Panc1 (cell line): ENCODE results near the gene TMEM252. TPM values are rescaled to one million over a fixed set of nuclear protein-coding genes. Genes with fewer than 3 reads are reported as not detected.

Source experiments
- ATAC-seq: fragments of 200-7000 bp; cut with Tn5 transposase; 2 replicates; pipeline ENCODE4 v1.9.1; 2020; ENCODE audit warnings: mild to moderate bottlenecking, moderate library complexity
- BruUV-seq: library from RNA; stranded (reverse); fragments of 400-500 nt; replicated peaks from 2 replicates; lab custom pipeline; 2021; lab: Mats Ljungman, UMichigan
- CTCF ChIA-PET: fragments of 300-600 bp; sonication (Branson Sonifier 250); formaldehyde crosslinking; loops from one replicate; lab custom pipeline; 2022; ENCODE audit warnings: antibody characterized with exemption; lab: Charles Lee
- POLR2A ChIA-PET: fragments of 300-600 bp; sonication (Branson Sonifier 250); formaldehyde crosslinking; loops from one replicate; lab custom pipeline; 2022; ENCODE audit warnings: antibody characterized with exemption; lab: Charles Lee
- DNase-seq: peaks from one replicate; pipeline ENCODE4 v3.0.0-alpha.2; 2010; ENCODE audit warnings: low read depth, low spot score
- H3K27ac ChIP-seq: 2 replicates; pipeline ENCODE4 v1.5.1; 2011; ENCODE audit warnings: mild to moderate bottlenecking, low read length, inconsistent platforms
- H3K27me3 ChIP-seq: fragments of 200-500 bp; sonication (Bioruptor generic); 2 replicates; pipeline ENCODE4 v1.6.0; 2014; ENCODE audit warnings: low read length, inconsistent platforms; ENCODE audit not compliant: control insufficient read depth, insufficient read depth
- H3K36me3 ChIP-seq: fragments of 200-500 bp; sonication (Bioruptor generic); 2 replicates; pipeline ENCODE4 v1.5.1; 2014; ENCODE audit warnings: inconsistent platforms, mild to moderate bottlenecking, low read length, moderate library complexity; ENCODE audit not compliant: control insufficient read depth, insufficient read depth
- H3K4me1 ChIP-seq: 2 replicates; pipeline ENCODE4 v1.5.1; 2011; ENCODE audit warnings: inconsistent platforms, mild to moderate bottlenecking, low read length, moderate library complexity; ENCODE audit not compliant: control insufficient read depth, insufficient read depth
- H3K4me3 ChIP-seq, 2 experiments: 2 replicates each; pipeline ENCODE4 v1.5.1; 2011 to 2012; ENCODE audit warnings: low read depth in 2 of 2, low read length in 2 of 2, mild to moderate bottlenecking in 2 of 2, inconsistent platforms in 1 of 2, moderate library complexity in 1 of 2
- H3K9me3 ChIP-seq: fragments of 200-500 bp; sonication (Bioruptor generic); 2 replicates; pipeline ENCODE4 v1.5.1; 2014; ENCODE audit warnings: low read depth, mild to moderate bottlenecking, inconsistent platforms, low read length, moderate library complexity; ENCODE audit not compliant: control insufficient read depth, insufficient read depth
- POLR2AphosphoS5 ChIP-seq: IDR thresholded peaks from 2 replicates; pipeline ENCODE4 v1.6.1; 2012; ENCODE audit warnings: mild to moderate bottlenecking, low read depth, low read length, moderate library complexity
- SIN3A ChIP-seq: IDR thresholded peaks from 2 replicates; pipeline ENCODE4 v1.6.1; 2012; ENCODE audit warnings: low read depth, mild to moderate bottlenecking, low read length, moderate library complexity, borderline replicate concordance; ENCODE audit not compliant: insufficient read depth
- TCF7L2 ChIP-seq: IDR thresholded peaks from 2 replicates; pipeline ENCODE4 v1.6.1; 2011; ENCODE audit warnings: mild to moderate bottlenecking, low read depth, low read length, inconsistent platforms
- in situ Hi-C: cut with HindIII; loops from 2 replicates; pipeline ENCODE4 v1.10.0; 2016; ENCODE audit warnings: low sequenced_read_pairs, low pct_unique_long_range_greater_than_20kb
- intact Hi-C: fragments of 100-400 bp; cut with micrococcal nuclease; formaldehyde crosslinking; loops from one replicate; pipeline ENCODE4 v1.10.0; 2022; ENCODE audit not compliant: unreplicated experiment
- total RNA-seq: library from RNA; stranded (reverse); gene quantifications from one replicate; pipeline ENCODE4 v1.2.1, GENCODE V29; 2021; ENCODE audit not compliant: unreplicated experiment
- TF ChIP-seq, protein P1 (sequence below): fragments of 450-650 bp; IDR thresholded peaks from 2 replicates; pipeline ENCODE4 v1.5.1; 2017; ENCODE audit warnings: mild to moderate bottlenecking
- TF ChIP-seq, protein P2 (sequence below), 2 experiments: IDR thresholded peaks; 2 replicates each; pipeline ENCODE4 v1.6.1; 2011 to 2012; ENCODE audit warnings: low read depth in 2 of 2, control low read depth in 1 of 2, low read length in 1 of 2, mild to moderate bottlenecking in 1 of 2, moderate library complexity in 1 of 2; ENCODE audit not compliant: insufficient read depth in 1 of 2

TMEM252 gene
- total RNA-seq, 1 experiment from 2014 or later: not detected

DNA sequence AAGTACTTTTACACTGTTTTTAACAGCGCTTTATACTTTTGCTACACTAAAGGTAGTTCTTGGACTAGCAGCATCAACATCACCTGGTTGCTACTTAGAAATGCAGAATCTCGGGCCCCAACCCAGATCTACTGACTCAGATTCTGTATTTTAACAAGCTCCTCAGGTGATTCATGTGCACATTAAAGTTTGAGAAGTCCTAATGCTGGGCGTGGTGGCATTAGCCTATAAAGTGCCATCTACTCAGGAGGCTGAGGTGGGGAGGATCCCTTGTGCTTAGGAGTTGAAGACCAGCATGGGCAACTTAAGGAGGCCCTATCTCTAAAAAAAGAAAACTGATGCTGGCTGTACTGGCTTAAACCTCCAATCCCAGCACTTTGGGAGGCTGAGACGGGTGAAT lies 26.7 kb downstream of the TMEM252 start:
- Histone ChIP-seq H3K4me1 (no peaks in the 10 kb centered on the region), H3K27ac (no peak overlapping the region), H3K9me3 (no peaks in the 10 kb centered on the region), H3K27me3 (no peaks in the 10 kb centered on the region), H3K36me3 (no peaks in the 10 kb centered on the region), H3K4me3 (no peak overlapping the region)
- POLR2A ChIA-PET: no interaction called here
- BruUV-seq: no TSS peak
- ATAC-seq: no peak
- CTCF ChIA-PET: no interaction called here
- intact Hi-C loops (no loop called here), in situ Hi-C loops (no loop called here)
- TF ChIP-seq, protein P1, sequence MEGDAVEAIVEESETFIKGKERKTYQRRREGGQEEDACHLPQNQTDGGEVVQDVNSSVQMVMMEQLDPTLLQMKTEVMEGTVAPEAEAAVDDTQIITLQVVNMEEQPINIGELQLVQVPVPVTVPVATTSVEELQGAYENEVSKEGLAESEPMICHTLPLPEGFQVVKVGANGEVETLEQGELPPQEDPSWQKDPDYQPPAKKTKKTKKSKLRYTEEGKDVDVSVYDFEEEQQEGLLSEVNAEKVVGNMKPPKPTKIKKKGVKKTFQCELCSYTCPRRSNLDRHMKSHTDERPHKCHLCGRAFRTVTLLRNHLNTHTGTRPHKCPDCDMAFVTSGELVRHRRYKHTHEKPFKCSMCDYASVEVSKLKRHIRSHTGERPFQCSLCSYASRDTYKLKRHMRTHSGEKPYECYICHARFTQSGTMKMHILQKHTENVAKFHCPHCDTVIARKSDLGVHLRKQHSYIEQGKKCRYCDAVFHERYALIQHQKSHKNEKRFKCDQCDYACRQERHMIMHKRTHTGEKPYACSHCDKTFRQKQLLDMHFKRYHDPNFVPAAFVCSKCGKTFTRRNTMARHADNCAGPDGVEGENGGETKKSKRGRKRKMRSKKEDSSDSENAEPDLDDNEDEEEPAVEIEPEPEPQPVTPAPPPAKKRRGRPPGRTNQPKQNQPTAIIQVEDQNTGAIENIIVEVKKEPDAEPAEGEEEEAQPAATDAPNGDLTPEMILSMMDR: no peak
- no peak for DNase-seq

DNA sequence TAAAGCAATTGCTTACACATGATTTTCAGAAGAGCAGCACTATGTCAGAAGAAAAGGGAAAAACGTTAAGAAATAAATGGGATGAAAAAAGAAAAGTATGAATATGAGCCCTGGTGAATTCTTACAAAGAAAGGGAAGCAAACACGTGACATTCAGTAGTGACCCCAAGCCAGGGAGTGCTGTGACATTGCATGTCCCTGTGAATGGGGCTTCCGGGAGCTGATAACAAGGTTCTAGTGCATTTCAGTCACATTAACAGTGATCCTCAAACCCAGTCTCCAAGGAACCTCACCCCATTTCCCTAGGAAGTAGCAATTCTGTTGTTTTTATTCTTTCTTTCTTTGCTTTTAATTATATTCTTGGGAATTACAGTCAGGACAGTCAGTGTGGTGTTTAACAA lies 27.3 kb downstream of the TMEM252 start:
- ChIA-PET POLR2A (no interaction called here), CTCF (no interaction called here)
- Histone ChIP-seq H3K27ac (no peak overlapping the region), H3K9me3 (no peaks in the 10 kb centered on the region), H3K36me3 (no peaks in the 10 kb centered on the region), H3K27me3 (no peaks in the 10 kb centered on the region), H3K4me3 (no peak overlapping the region), H3K4me1 (no peaks in the 10 kb centered on the region)
- ATAC-seq (no peak), DNase-seq (no peak)
- intact Hi-C loops (no loop called here), in situ Hi-C loops (no loop called here)
- no TSS peak for BruUV-seq
- TF ChIP-seq SIN3A (no peak), POLR2AphosphoS5 (no peak), TCF7L2 (no peak)
- TF ChIP-seq, protein P1: no peak
- TF ChIP-seq, protein P2, sequence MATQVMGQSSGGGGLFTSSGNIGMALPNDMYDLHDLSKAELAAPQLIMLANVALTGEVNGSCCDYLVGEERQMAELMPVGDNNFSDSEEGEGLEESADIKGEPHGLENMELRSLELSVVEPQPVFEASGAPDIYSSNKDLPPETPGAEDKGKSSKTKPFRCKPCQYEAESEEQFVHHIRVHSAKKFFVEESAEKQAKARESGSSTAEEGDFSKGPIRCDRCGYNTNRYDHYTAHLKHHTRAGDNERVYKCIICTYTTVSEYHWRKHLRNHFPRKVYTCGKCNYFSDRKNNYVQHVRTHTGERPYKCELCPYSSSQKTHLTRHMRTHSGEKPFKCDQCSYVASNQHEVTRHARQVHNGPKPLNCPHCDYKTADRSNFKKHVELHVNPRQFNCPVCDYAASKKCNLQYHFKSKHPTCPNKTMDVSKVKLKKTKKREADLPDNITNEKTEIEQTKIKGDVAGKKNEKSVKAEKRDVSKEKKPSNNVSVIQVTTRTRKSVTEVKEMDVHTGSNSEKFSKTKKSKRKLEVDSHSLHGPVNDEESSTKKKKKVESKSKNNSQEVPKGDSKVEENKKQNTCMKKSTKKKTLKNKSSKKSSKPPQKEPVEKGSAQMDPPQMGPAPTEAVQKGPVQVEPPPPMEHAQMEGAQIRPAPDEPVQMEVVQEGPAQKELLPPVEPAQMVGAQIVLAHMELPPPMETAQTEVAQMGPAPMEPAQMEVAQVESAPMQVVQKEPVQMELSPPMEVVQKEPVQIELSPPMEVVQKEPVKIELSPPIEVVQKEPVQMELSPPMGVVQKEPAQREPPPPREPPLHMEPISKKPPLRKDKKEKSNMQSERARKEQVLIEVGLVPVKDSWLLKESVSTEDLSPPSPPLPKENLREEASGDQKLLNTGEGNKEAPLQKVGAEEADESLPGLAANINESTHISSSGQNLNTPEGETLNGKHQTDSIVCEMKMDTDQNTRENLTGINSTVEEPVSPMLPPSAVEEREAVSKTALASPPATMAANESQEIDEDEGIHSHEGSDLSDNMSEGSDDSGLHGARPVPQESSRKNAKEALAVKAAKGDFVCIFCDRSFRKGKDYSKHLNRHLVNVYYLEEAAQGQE (IDR thresholded peaks at IDR 0.05; ENCODE audit: insufficient read depth in 1 of 2, low read depth in 2 of 2, low read length in 1 of 2): no peak

DNA sequence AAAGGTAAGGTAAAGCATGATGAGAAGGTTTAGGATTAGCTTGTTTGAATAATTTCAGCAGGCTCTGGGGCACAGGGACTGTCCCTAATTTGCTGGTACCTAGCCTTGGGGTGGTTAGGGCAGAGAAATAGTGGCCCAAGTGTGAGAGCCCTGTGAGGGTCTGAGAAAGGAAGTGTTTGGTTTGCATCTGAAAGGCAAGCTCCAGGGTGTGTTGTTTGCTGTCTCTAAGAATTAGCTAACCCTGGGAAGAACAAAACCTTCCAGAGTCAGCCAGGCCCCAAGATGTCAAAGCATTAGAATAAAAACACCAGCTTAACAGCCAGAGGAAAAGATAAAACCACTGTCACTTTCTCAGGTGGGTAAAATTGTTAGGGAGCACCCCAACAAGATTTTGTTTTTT lies 31.0 kb downstream of the TMEM252 start:
- Histone ChIP-seq H3K4me1 (no peaks in the 10 kb centered on the region), H3K27me3 (no peaks in the 10 kb centered on the region), H3K4me3 (no peak overlapping the region), H3K27ac (no peak overlapping the region), H3K36me3 (no peaks in the 10 kb centered on the region), H3K9me3 (no peaks in the 10 kb centered on the region)
- in situ Hi-C loops (no loop called here), intact Hi-C loops (no loop called here)
- no peak for TF ChIP-seq SIN3A
- TF ChIP-seq TCF7L2: no peak
- TF ChIP-seq POLR2AphosphoS5: no peak
- TF ChIP-seq, protein P2 (IDR thresholded peaks at IDR 0.05; ENCODE audit: insufficient read depth in 1 of 2, low read depth in 2 of 2, low read length in 1 of 2): no peak
- TF ChIP-seq, protein P1: no peak
- POLR2A ChIA-PET: no interaction called here
- DNase-seq: no peak
- CTCF ChIA-PET: interaction anchor here (0.6 kb wide), 1 partner anchor 167 kb away, joined by 8 read pairs; no protein-coding TSS in a partner anchor
- no peak for ATAC-seq
- no TSS peak for BruUV-seq
